CD4-positive, alpha-beta T cell (primary cell): ENCODE results near the gene SPRN. TPM values are rescaled to one million over a fixed set of nuclear protein-coding genes. Genes with fewer than 3 reads are reported as not detected.
A peak's percentile ranks its signal among the peaks of the same experiment; 100 is the strongest.
"Not testable (repeated sequence)": the region's sequence is repeated elsewhere in the genome, so short reads cannot be mapped to it uniquely, and the experiment has no call there.

Experiments used
- ATAC-seq: fragments of 200-7000 bp; cut with Tn5 transposase; one replicate; pipeline ENCODE4 v1.10.0; 2022; ENCODE audit warnings: mild to moderate bottlenecking; ENCODE audit not compliant: poor library complexity
- CTCF ChIA-PET: fragments of 350-600 bp; sonication (Branson Sonifier 250); formaldehyde crosslinking; loops from one replicate; lab custom pipeline; 2021; ENCODE audit warnings: antibody characterized with exemption, inconsistent platforms; lab: Charles Lee
- POLR2A ChIA-PET: fragments of 350-600 bp; sonication (Branson Sonifier 250); formaldehyde crosslinking; loops from one replicate; lab custom pipeline; 2021; ENCODE audit warnings: antibody characterized with exemption, inconsistent platforms; lab: Charles Lee
- DNase-seq, 14 experiments: peaks; one replicate each; pipeline ENCODE4 v3.0.0-alpha.2; 2013 to 2020; ENCODE audit warnings: mixed read lengths in 2 of 14
- H3K27ac ChIP-seq, 2 donors: one replicate each; pipeline versions ENCODE4 v1.5.1 to v1.7.0; 2013; ENCODE audit warnings: low read length in 2 of 2, low read depth in 1 of 2, mild to moderate bottlenecking in 1 of 2
- H3K27me3 ChIP-seq, 2 experiments: 1 replicate in 1 of 2; 2 replicates in 1 of 2; pipeline versions ENCODE4 v1.6.1 to v1.7.0; 2013; ENCODE audit warnings: low read length in 2 of 2, control low read depth in 1 of 2, mild to moderate bottlenecking in 1 of 2, moderate library complexity in 1 of 2; ENCODE audit not compliant: insufficient read depth in 2 of 2, control insufficient read depth in 1 of 2
- H3K36me3 ChIP-seq: one replicate; pipeline ENCODE4 v1.6.1; 2013; ENCODE audit warnings: low read length, control low read depth; ENCODE audit not compliant: insufficient read depth
- H3K4me1 ChIP-seq: one replicate; pipeline ENCODE4 v1.6.1; 2013; ENCODE audit warnings: low read length, control low read depth; ENCODE audit not compliant: insufficient read depth
- H3K4me3 ChIP-seq: one replicate; pipeline ENCODE4 v1.5.1; 2013; ENCODE audit warnings: mild to moderate bottlenecking, low read length, moderate library complexity
- H3K9me3 ChIP-seq, 2 experiments: 1 replicate in 1 of 2; 2 replicates in 1 of 2; pipeline versions ENCODE4 v1.6.1 to v1.7.0; 2013; ENCODE audit warnings: low read length in 2 of 2, mild to moderate bottlenecking in 2 of 2, control low read depth in 1 of 2, moderate library complexity in 1 of 2; ENCODE audit not compliant: control insufficient read depth in 1 of 2, insufficient read depth in 1 of 2
- H3K27ac Mint-ChIP-seq: one replicate; pipeline ENCODE4 v1.8.0; 2020; ENCODE audit warnings: mixed read lengths
- H3K27me3 Mint-ChIP-seq: one replicate; pipeline ENCODE4 v1.8.0; 2021; ENCODE audit warnings: mixed read lengths
- H3K36me3 Mint-ChIP-seq: one replicate; pipeline ENCODE4 v1.8.0; 2021; ENCODE audit warnings: low read depth, mixed read lengths
- H3K4me1 Mint-ChIP-seq: one replicate; pipeline ENCODE4 v1.8.0; 2021; ENCODE audit warnings: low read depth, mixed read lengths
- H3K4me3 Mint-ChIP-seq: one replicate; pipeline ENCODE4 v1.8.0; 2020; ENCODE audit warnings: mild to moderate bottlenecking, mixed read lengths
- H3K9me3 Mint-ChIP-seq: one replicate; pipeline ENCODE4 v1.8.0; 2020; ENCODE audit warnings: mixed read lengths
- intact Hi-C, 2 experiments: fragments of 100-400 bp; cut with DNase I in 1 of 2; cut with micrococcal nuclease in 1 of 2; formaldehyde crosslinking; loops; one replicate each; pipeline versions ENCODE4 v1.15.1 to v1.9.0; 2023 to 2025; cut with DNase I, micrococcal nuclease
- total RNA-seq, 174 experiments: library from RNA in 2 of 174; stranded (reverse) in 2 of 174; gene quantifications; one replicate each; pipeline ENCODE4 v1.2.3 and lab custom pipeline; 2021 to 2026
- TF ChIP-seq, protein P1 (sequence below): fragments of 200-600 bp; IDR thresholded peaks from one replicate; pipeline ENCODE4 v1.8.0; 2022; ENCODE audit warnings: antibody characterized with exemption, mild to moderate bottlenecking

The SPRN gene
- total RNA-seq, 2 experiments from 2014 or later: not detected

DNA sequence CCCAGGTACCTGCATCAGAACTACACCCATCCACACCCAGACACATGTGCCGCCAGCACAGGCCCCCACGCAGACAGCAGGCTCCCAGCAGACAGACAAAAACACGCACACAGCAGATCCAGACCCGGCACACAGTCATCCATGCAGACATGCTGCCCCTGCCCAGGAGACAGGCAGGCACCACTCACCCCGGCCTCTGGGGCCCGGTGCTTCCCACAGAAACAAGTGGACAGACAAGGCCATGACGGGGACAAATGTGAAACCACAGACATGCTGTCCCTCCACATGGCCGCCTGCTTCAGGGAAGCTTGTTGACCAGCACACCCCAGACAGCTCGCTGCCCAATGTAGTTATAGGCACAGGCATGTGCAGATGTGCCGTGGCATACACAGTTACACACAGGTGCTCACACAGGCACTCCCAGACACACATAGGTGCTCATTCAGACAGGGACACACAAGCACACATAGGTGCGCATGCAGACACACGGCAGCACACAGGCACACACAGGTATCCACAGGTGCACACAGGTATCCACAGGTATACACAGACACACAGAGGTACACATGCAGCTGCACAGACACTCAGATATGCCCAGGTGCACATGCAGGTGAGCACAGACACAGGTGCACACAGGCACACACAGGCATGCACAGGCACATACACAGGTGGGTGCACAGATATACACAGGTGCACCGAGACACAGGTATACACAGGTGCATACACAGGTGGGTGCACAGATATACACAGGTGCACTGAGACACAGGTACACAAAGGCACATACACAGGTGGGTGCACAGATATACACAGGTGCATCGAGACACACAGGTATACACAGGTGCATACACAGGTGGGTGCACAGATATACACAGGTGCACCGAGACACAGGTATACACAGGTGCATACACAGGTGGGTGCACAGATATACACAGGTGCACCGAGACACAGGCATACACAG, 18.8 kb upstream of the SPRN start:
- H3K4me1 ChIP-seq: peaks cover 47% of the 10 kb centered on the region
- no peaks in the 10 kb centered on the region for H3K36me3 ChIP-seq
- Mint-ChIP-seq H3K27ac (no peak overlapping the region), H3K27me3 (peaks cover 5% of the 10 kb centered on the region), H3K4me3 (no peak overlapping the region), H3K4me1 (peaks cover 24% of the 10 kb centered on the region), H3K36me3 (peaks cover 14% of the 10 kb centered on the region), H3K9me3 (peaks cover 12% of the 10 kb centered on the region)
- H3K27ac ChIP-seq: no peak overlapping the region
- POLR2A ChIA-PET: no interaction called here
- ATAC-seq: no peak
- H3K9me3 ChIP-seq: peaks cover 19 to 30% of the 10 kb centered on the region in 2 experiments
- H3K4me3 ChIP-seq: no peak overlapping the region
- CTCF ChIA-PET: no interaction called here
- TF ChIP-seq, protein P1, sequence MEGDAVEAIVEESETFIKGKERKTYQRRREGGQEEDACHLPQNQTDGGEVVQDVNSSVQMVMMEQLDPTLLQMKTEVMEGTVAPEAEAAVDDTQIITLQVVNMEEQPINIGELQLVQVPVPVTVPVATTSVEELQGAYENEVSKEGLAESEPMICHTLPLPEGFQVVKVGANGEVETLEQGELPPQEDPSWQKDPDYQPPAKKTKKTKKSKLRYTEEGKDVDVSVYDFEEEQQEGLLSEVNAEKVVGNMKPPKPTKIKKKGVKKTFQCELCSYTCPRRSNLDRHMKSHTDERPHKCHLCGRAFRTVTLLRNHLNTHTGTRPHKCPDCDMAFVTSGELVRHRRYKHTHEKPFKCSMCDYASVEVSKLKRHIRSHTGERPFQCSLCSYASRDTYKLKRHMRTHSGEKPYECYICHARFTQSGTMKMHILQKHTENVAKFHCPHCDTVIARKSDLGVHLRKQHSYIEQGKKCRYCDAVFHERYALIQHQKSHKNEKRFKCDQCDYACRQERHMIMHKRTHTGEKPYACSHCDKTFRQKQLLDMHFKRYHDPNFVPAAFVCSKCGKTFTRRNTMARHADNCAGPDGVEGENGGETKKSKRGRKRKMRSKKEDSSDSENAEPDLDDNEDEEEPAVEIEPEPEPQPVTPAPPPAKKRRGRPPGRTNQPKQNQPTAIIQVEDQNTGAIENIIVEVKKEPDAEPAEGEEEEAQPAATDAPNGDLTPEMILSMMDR: no peak
- peak in 1 of 14 experiments; percentile 7 for DNase-seq
- H3K27me3 ChIP-seq: no peaks in the 10 kb centered on the region
- intact Hi-C loops: no loop called here

GRCh38 chr10:133442191-133442966, 18.0 kb upstream of the SPRN start:
- Mint-ChIP-seq H3K4me3 (peak overlapping the region; percentile 60), H3K27ac (no peak overlapping the region), H3K27me3 (peaks cover 5% of the 10 kb centered on the region), H3K4me1 (peaks cover 29% of the 10 kb centered on the region), H3K9me3 (peaks cover 4% of the 10 kb centered on the region), H3K36me3 (peaks cover 6% of the 10 kb centered on the region)
- peak; percentile 56 for ATAC-seq
- Histone ChIP-seq H3K27me3 (no peaks in the 10 kb centered on the region), H3K36me3 (no peaks in the 10 kb centered on the region), H3K9me3 (peaks cover 10 to 29% of the 10 kb centered on the region in 2 experiments), H3K4me1 (peaks cover 53% of the 10 kb centered on the region), H3K27ac (no peak overlapping the region), H3K4me3 (peak overlapping the region; percentile 35)
- TF ChIP-seq, protein P1: no peak
- intact Hi-C loops: no loop called here
- ChIA-PET POLR2A (no interaction called here), CTCF (no interaction called here)
- peak in 5 of 14 experiments; percentile 24 to 61 (median 33) for DNase-seq

DNA sequence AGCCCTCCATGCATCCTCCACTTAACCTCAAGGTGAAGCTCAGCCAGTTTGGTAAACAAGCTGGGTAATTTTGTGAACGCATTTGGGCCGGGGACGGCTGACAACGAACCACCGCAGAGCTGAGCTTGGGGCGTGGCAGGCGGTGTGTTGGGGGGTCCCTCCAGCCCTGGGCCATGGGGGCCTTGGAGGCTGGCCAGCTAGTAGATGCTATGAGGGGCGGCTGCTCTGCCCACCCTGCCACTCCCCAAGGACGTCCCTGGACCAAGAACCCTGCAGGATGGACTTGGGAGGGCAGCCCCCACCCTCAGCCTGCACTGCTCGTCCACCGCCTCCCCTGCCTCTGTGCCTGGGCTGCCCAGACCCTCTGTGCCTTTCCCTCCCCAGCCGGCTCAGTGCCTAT, 17.4 kb upstream of the SPRN start:
- Mint-ChIP-seq H3K4me1 (peaks cover 29% of the 10 kb centered on the region), H3K9me3 (peaks cover 2% of the 10 kb centered on the region), H3K36me3 (peaks cover 3% of the 10 kb centered on the region), H3K4me3 (peak overlapping the region; percentile 60), H3K27ac (no peak overlapping the region), H3K27me3 (peaks cover 5% of the 10 kb centered on the region)
- DNase-seq (peak in 2 of 14 experiments; percentile 19 to 41), ATAC-seq (no peak)
- Histone ChIP-seq H3K4me3 (peak overlapping the region; percentile 35), H3K27me3 (peaks cover 0 to 3% of the 10 kb centered on the region in 2 experiments), H3K36me3 (no peaks in the 10 kb centered on the region), H3K27ac (no peak overlapping the region), H3K4me1 (peaks cover 53% of the 10 kb centered on the region), H3K9me3 (peaks cover 5 to 24% of the 10 kb centered on the region in 2 experiments)
- CTCF ChIA-PET: no interaction called here
- POLR2A ChIA-PET: no interaction called here
- intact Hi-C loops: no loop called here
- TF ChIP-seq, protein P1: no peak

- H3K27me3 ChIP-seq, H3K4me3 Mint-ChIP-seq, H3K4me3 ChIP-seq, POLR2A ChIA-PET, DNase-seq, CTCF ChIA-PET, ATAC-seq, H3K9me3 Mint-ChIP-seq, intact Hi-C loops, H3K36me3 ChIP-seq, H3K27me3 Mint-ChIP-seq, H3K27ac Mint-ChIP-seq, H3K27ac ChIP-seq, H3K36me3 Mint-ChIP-seq: not testable (repeated sequence)
- H3K4me1 Mint-ChIP-seq: peaks cover 29% of the 10 kb centered on the region
- Histone ChIP-seq H3K4me1 (peaks cover 53% of the 10 kb centered on the region), H3K9me3 (peaks cover under 1 to 19% of the 10 kb centered on the region in 2 experiments)
Observed at GRCh38 chr10:133441356-133441755, 16.9 kb upstream of the SPRN start.
